Gastrocnemius medialis (tissue), 4 donors: ENCODE results near the gene CLDN7. TPM values are rescaled to one million over a fixed set of nuclear protein-coding genes. Genes with fewer than 3 reads are reported as not detected.

Experiments used
- ATAC-seq, 2 donors: fragments of 150-250 bp; one replicate each; pipeline ENCODE4 v1.9.1; 2016
- DNase-seq, 2 donors: peaks; one replicate each; pipeline ENCODE4 v3.0.0-alpha.2; 2019
- H3K27ac ChIP-seq, 4 donors: fragments of 200-600 bp; sonication (generic); 1 replicate in 1 of 4; 2 replicates in 3 of 4; pipeline ENCODE4 v1.5.1; 2016 to 2018; ENCODE audit warnings: mild to moderate bottlenecking in 2 of 4, moderate library complexity in 1 of 4
- H3K27me3 ChIP-seq, 3 donors: fragments of 200-600 bp; sonication (generic) in 2 of 3; 1 replicate in 1 of 3; 2 replicates in 2 of 3; pipeline versions ENCODE4 v1.5.1 to v1.6.0; 2016 to 2019; ENCODE audit warnings: mild to moderate bottlenecking in 1 of 3, moderate library complexity in 1 of 3
- H3K36me3 ChIP-seq, 2 donors: fragments of 200-600 bp; sonication (generic) in 1 of 2; one replicate each; pipeline ENCODE4 v1.5.1; 2017 to 2018
- H3K4me1 ChIP-seq, 2 donors: fragments of 200-600 bp; sonication (generic) in 1 of 2; one replicate each; pipeline ENCODE4 v1.5.1; 2016 to 2017; ENCODE audit warnings: mild to moderate bottlenecking in 2 of 2
- H3K4me3 ChIP-seq, 4 donors: fragments of 200-600 bp; sonication (generic) in 3 of 4; 1 replicate in 1 of 4; 2 replicates in 3 of 4; pipeline ENCODE4 v1.5.1; 2016 to 2019; ENCODE audit warnings: mild to moderate bottlenecking in 2 of 4
- H3K9me3 ChIP-seq, 3 donors: fragments of 200-600 bp; sonication (generic) in 2 of 3; 1 replicate in 1 of 3; 2 replicates in 2 of 3; pipeline ENCODE4 v1.5.1; 2016 to 2019
- CTCF ChIP-seq, 5 experiments: fragments of 450-650 bp in 3 of 5; fragments of 200-600 bp in 2 of 5; sonication (generic) in 2 of 5; IDR thresholded peaks in 4 of 5; conservative IDR thresholded peaks in 1 of 5; 1 replicate in 4 of 5; 2 replicates in 1 of 5; pipeline ENCODE4 v1.5.1; 2016 to 2019; ENCODE audit warnings: antibody characterized with exemption in 5 of 5, mild to moderate bottlenecking in 3 of 5, moderate library complexity in 3 of 5
- POLR2A ChIP-seq, 2 donors: fragments of 450-650 bp; IDR thresholded peaks; one replicate each; pipeline ENCODE4 v1.6.1; 2017; ENCODE audit warnings: antibody characterized with exemption in 2 of 2, mild to moderate bottlenecking in 2 of 2, moderate library complexity in 2 of 2
- in situ Hi-C, 4 donors: fragments of 200-750 bp; cut with MboI; loops; one replicate each; pipeline versions ENCODE4 v1.15.0 to v1.8.0; 2017; ENCODE audit warnings: low sequenced_read_pairs in 4 of 4
- intact Hi-C: fragments of 100-400 bp; cut with DNase I; formaldehyde crosslinking; loops from one replicate; pipeline ENCODE4 v1.15.1; 2023; ENCODE audit warnings: low total_unique reads
- total RNA-seq, 4 donors: library from RNA; depleted of rRNA; stranded (reverse); fragments of >200 nt; gene quantifications; one replicate each; pipeline versions ENCODE4 v1.1.0 to v1.2.3, GENCODE V29; 2016

CLDN7 gene
- total RNA-seq, 4 donors from 2014 or later: 0.46 to 5.1 TPM; not detected in 2

GRCh38 chr17:7296189-7296861 lies 34.0 kb upstream of the CLDN7 start:
- intact Hi-C loops (loop anchor here (1.0 kb wide), 2 partner anchors 16 to 77 kb away; partner anchors contain the start of genes ACADVL and DLG4), in situ Hi-C loops (no loop called here)
- peak; percentile 55 to 58 for ATAC-seq
- Histone ChIP-seq H3K36me3 (no peaks in the 10 kb centered on the region), H3K4me3 (peak overlapping the region; percentile 25 to 30 (median 28)), H3K9me3 (no peaks in the 10 kb centered on the region), H3K27me3 (no peaks in the 10 kb centered on the region), H3K27ac (peak overlapping the region; percentile 95 to 100 (median 98)), H3K4me1 (peaks cover 45 to 46% of the 10 kb centered on the region in 2 donors)
- peak; percentile 91 to 100 (median 99) for TF ChIP-seq CTCF (IDR thresholded peaks at IDR 0.05 in 4 of 5, conservative IDR thresholded peaks at IDR 0.05 in 1 of 5)
- TF ChIP-seq POLR2A (IDR thresholded peaks at IDR 0.05): peak; percentile 74 to 80
- peak; percentile 85 to 91 for DNase-seq

GRCh38 chr17:7295230-7296180 lies 33.2 kb upstream of the CLDN7 start:
- H3K27me3 ChIP-seq: no peaks in the 10 kb centered on the region
- peaks cover 47 to 53% of the 10 kb centered on the region in 2 donors for H3K4me1 ChIP-seq
- no peak for ATAC-seq
- no peaks in the 10 kb centered on the region for H3K9me3 ChIP-seq
- H3K36me3 ChIP-seq: no peaks in the 10 kb centered on the region
- peak in 1 of 5 experiments; percentile 5 for TF ChIP-seq CTCF (IDR thresholded peaks at IDR 0.05 in 4 of 5, conservative IDR thresholded peaks at IDR 0.05 in 1 of 5)
- TF ChIP-seq POLR2A (IDR thresholded peaks at IDR 0.05): no peak
- intact Hi-C loops (loop anchor here (1.0 kb wide), 2 partner anchors 15 to 76 kb away; partner anchors contain the start of genes ACADVL and DLG4), in situ Hi-C loops (no loop called here)
- DNase-seq: peak in 1 of 2 donors; percentile 50
- H3K4me3 ChIP-seq: peak overlapping the region; percentile 39 to 52 (median 46)
- H3K27ac ChIP-seq: peak overlapping the region; percentile 95 to 100 (median 98)

GRCh38 chr17:7294614-7295153 lies 32.4 kb upstream of the CLDN7 start, which contains the start of gene YBX2:
Gene YBX2 (minus strand): TSS chr17:7294639. CDS start chr17:7294500, 139 bp downstream.
- peak; percentile 77 to 92 for DNase-seq
- no peaks in the 10 kb centered on the region for H3K9me3 ChIP-seq
- H3K4me1 ChIP-seq: peaks cover 47 to 57% of the 10 kb centered on the region in 2 donors
- intact Hi-C loops: no loop called here
- H3K27ac ChIP-seq: peak within 1 kb of the TSS; percentile 95 to 100 (median 98)
- H3K27me3 ChIP-seq: no peaks in the 10 kb centered on the region
- H3K36me3 ChIP-seq: no peaks in the 10 kb centered on the region
- H3K4me3 ChIP-seq: peak within 1 kb of the TSS; percentile 39 to 52 (median 48)
- peak; percentile 29 to 31 for ATAC-seq
- TF ChIP-seq POLR2A (IDR thresholded peaks at IDR 0.05) (peak in 1 of 2 donors; percentile 6), CTCF (IDR thresholded peaks at IDR 0.05 in 4 of 5, conservative IDR thresholded peaks at IDR 0.05 in 1 of 5) (no peak)
- in situ Hi-C loops: no loop called here

GRCh38 chr17:7293816-7294613 lies 31.7 kb upstream of the CLDN7 start:
- TF ChIP-seq POLR2A (IDR thresholded peaks at IDR 0.05): peak; percentile 46 to 52
- peak in 1 of 5 experiments; percentile 19 for TF ChIP-seq CTCF (IDR thresholded peaks at IDR 0.05 in 4 of 5, conservative IDR thresholded peaks at IDR 0.05 in 1 of 5)
- Histone ChIP-seq H3K27ac (peak overlapping the region; percentile 95 to 100 (median 98)), H3K4me1 (peaks cover 47 to 57% of the 10 kb centered on the region in 2 donors), H3K9me3 (no peaks in the 10 kb centered on the region), H3K36me3 (no peaks in the 10 kb centered on the region), H3K4me3 (peak overlapping the region in 3 of 4 donors; percentile 39 to 52 (median 47)), H3K27me3 (no peaks in the 10 kb centered on the region)
- peak; percentile 31 to 60 for DNase-seq
- peak; percentile 2 to 3 for ATAC-seq
- in situ Hi-C loops (no loop called here), intact Hi-C loops (no loop called here)
